Activated CD4-positive, alpha-beta T cell treated with anti-CD3 and anti-CD28 coated beads, Interleukin-2, amount 10 ng/mL, durations not matched to agents 24 days and 14 days (primary cell): ENCODE results near the gene PSD2. TPM values are rescaled to one million over a fixed set of nuclear protein-coding genes. Genes with fewer than 3 reads are reported as not detected.
"Not testable (repeated sequence)": the region's sequence is repeated elsewhere in the genome, so short reads cannot be mapped to it uniquely, and the experiment has no call there.

Experiments used
- DNase-seq: peaks from one replicate; pipeline ENCODE4 v3.0.0; 2022
- H3K27ac Mint-ChIP-seq: one replicate; pipeline ENCODE4 v1.8.0; 2022; ENCODE audit warnings: mild to moderate bottlenecking, mixed read lengths
- H3K27me3 Mint-ChIP-seq: one replicate; pipeline ENCODE4 v1.8.0; 2022; ENCODE audit warnings: mixed read lengths
- H3K36me3 Mint-ChIP-seq: one replicate; pipeline ENCODE4 v1.8.0; 2022; ENCODE audit warnings: low read depth, mild to moderate bottlenecking, mixed read lengths
- H3K4me1 Mint-ChIP-seq: one replicate; pipeline ENCODE4 v1.8.0; 2021; ENCODE audit warnings: mixed read lengths
- H3K4me3 Mint-ChIP-seq: one replicate; pipeline ENCODE4 v1.8.0; 2022; ENCODE audit warnings: mild to moderate bottlenecking, moderate library complexity, mixed read lengths
- H3K9me3 Mint-ChIP-seq: one replicate; pipeline ENCODE4 v1.8.0; 2021; ENCODE audit warnings: mixed read lengths
- intact Hi-C: fragments of 100-400 bp; cut with micrococcal nuclease; formaldehyde crosslinking; loops from one replicate; pipeline ENCODE4 v1.15.1; 2023
- total RNA-seq: library from RNA; stranded (reverse); gene quantifications from 2 replicates; pipeline ENCODE4 v1.2.3, GENCODE V29; 2022

PSD2 gene
- total RNA-seq, 1 donor from 2014 or later, result not detected

DNA sequence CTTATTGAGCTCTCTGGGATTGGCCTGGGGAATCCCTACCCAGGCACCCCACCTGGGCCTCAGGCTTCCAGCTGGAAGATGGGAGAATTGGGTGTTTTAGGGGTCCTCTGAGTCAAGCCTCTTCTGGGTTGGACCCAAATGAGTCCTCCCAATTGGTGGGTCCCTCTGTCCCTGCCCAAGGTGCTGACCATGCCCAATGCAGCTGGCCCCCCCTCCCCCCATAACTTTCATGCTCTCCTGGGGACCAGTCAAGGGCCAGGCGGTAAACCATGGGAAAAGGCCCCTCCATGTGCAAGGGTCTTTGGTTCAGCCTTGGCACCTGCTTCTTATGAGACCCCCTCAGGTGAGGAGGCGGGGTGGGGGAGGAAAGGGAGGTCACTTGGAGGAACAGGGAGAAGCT is 3.4 kb upstream of the PSD2 start:
- H3K4me3 Mint-ChIP-seq, result no peak overlapping the region
- H3K9me3 Mint-ChIP-seq, result no peaks in the 10 kb centered on the region
- H3K27me3 Mint-ChIP-seq, result peaks cover 53% of the 10 kb centered on the region
- intact Hi-C loops, result no loop called here
- H3K36me3 Mint-ChIP-seq, result no peaks in the 10 kb centered on the region
- H3K27ac Mint-ChIP-seq, result no peak overlapping the region
- DNase-seq, result no peak
- peaks cover 4% of the 10 kb centered on the region for H3K4me1 Mint-ChIP-seq

DNA sequence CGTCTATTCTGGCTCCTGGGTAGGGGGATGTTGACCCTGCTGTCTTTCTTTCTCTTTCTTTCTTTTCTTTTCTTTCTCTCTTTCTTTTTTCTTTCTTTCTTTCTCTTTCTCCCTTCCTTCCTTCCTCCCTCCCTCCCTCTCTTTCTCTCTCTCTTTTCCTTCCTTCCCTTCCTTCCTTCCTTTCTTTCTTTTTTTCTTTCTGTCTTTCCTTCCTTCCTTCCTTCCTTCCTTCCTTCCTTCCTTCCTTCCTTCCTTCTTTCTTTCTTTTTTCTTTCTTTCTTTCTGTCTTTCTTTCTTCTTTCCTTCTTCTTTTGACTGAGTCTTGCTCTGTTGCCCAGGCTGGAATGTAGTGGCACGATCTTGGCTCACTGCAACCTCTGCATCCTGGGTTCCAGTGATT is 3.0 kb upstream of the PSD2 start:
- H3K36me3 Mint-ChIP-seq, DNase-seq, H3K27ac Mint-ChIP-seq, H3K9me3 Mint-ChIP-seq, H3K4me3 Mint-ChIP-seq, H3K4me1 Mint-ChIP-seq, intact Hi-C loops: not testable (repeated sequence)
- H3K27me3 Mint-ChIP-seq, result peaks cover 57% of the 10 kb centered on the region

DNA sequence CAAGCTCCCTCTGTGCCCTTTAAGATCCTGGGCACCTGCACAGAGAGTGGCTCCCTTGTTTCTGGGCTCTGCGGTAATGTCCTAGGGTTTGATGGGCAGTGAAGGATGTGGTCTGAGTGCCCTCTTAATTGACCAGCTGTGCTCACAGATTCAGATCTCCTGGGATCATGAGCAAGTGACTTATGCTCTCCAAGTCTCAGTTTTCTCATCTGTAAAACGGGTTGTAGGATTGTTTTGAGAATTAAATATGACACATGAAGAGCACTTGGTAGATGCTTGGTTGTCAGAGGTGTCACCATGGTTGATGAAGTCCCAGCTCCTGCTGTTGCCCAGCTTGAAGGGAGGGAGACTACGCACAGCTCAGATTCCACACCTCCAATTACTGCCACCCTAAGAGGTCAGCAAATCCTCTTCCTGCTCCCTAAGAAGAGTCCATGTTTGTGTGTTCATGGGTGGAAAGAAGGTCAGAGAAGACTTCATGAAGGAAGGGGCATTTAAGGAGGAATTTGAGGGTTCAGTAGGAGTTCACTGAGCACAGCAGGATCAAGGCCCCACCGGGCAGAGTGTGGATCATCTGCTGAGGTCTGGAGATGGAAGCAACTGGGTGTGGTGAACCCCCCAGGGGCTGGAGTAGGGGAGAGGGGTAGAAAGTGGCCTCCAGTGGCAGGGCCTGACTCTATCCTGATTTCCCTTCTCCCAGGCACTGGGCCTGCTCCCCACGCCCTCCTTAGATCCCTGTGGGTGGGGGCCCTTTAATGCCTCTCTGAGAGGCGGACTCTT is 1.4 kb upstream of the PSD2 start:
- no peaks in the 10 kb centered on the region for H3K36me3 Mint-ChIP-seq
- H3K4me1 Mint-ChIP-seq, result no peaks in the 10 kb centered on the region
- H3K9me3 Mint-ChIP-seq, result no peaks in the 10 kb centered on the region
- peaks cover 68% of the 10 kb centered on the region for H3K27me3 Mint-ChIP-seq
- no peak for DNase-seq
- intact Hi-C loops, result no loop called here
- H3K4me3 Mint-ChIP-seq, result peak overlapping the region; percentile 2
- no peak overlapping the region for H3K27ac Mint-ChIP-seq

DNA sequence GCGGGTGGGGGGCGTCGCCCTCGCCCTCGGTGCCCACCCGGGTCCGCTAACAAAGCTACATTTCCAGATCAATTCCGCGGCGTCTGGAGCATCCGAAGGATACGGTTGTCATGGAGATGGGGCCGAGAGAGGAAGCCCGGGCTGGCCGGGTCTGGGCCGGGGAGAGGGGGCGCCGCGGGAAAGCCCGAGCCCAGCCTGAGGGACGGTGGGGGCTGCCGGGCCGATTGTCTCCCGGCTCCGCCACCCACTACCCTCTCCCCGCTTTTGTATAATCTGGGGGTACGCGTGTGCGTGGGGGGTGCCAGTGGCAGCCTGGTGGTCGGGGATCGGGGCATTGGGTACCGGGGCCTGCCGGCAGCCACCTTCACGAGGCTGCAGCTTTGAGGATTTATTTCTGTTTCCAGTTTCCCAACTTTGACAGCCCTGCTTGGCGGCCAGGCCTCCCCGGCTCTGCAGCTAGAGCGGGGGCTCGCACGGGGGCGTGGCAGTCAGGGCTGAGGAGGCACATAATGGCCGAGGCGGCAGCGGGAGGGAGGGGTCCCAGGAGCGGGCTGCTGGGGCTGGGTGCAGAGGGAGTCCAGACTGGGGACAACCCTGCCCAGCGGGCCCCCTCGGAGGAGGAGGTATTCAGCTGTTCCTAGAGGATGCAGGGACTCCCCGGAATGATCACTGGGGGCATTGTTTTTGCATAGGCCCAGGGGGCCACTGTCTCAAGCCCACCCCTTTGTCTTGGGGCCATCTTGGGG is 626 bp downstream of the PSD2 start:
- peaks cover 68% of the 10 kb centered on the region for H3K27me3 Mint-ChIP-seq
- H3K4me3 Mint-ChIP-seq, result no peak overlapping the region
- no peaks in the 10 kb centered on the region for H3K4me1 Mint-ChIP-seq
- intact Hi-C loops, result no loop called here
- H3K9me3 Mint-ChIP-seq, result no peaks in the 10 kb centered on the region
- no peak overlapping the region for H3K27ac Mint-ChIP-seq
- no peak for DNase-seq
- H3K36me3 Mint-ChIP-seq, result no peaks in the 10 kb centered on the region

DNA sequence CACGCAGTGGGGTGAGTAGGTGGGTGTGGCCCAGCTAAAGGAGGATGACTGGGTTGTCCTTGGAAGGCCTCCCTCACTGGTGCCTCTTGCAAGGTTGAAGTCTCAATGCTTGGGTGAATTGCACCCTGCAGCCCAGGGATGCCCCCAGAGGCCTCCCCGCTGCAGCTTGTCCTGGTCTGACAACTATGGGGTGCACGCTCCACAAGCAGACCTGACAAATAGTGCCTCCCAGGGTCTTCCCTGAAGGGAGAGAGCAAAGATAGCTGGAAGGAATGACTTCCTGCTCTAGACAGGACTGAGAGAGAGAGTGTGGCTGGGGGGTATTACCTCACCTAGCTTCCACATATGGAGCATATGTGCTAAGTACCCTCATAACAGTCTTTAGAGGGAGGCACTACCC is 1.7 kb downstream of the PSD2 start:
- Mint-ChIP-seq H3K4me3 (no peak overlapping the region), H3K4me1 (no peaks in the 10 kb centered on the region), H3K27ac (no peak overlapping the region), H3K27me3 (peaks cover 71% of the 10 kb centered on the region), H3K9me3 (no peaks in the 10 kb centered on the region), H3K36me3 (no peaks in the 10 kb centered on the region)
- DNase-seq, result no peak
- intact Hi-C loops, result no loop called here

DNA sequence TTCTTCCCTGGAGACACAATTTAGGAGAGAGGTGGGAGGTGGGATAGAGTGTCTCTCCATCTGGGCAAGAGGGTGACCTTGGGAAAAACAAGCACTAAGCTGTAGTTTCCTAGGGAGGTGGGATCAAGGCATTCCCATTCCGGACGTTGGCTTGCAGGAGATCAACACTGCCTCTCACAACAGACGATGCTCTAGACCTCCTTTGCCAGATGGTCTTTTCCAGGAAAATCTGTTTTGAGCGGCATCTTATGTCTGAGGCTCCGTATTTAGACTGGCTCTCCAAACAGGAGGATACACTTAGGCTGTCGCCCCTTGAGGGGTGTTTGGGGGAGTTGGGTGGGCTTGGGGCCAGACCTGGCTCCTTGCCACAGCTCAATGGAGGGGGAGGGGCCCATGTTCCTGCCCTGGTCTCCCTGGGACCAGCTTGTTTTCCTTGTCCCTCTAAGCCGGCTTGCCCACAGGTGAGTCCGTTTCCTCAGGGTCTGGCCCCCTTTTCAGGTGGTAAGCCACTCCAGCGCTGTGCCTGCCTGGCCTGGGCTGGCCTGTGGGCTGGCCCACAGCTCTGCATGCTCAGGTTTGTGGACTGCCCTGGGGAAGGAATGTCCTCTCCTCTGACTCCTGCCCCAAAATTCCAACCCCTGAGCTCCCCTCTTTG is 2.4 kb downstream of the PSD2 start:
- DNase-seq, result no peak
- Mint-ChIP-seq H3K4me1 (no peaks in the 10 kb centered on the region), H3K9me3 (no peaks in the 10 kb centered on the region), H3K27me3 (peaks cover 68% of the 10 kb centered on the region), H3K36me3 (no peaks in the 10 kb centered on the region), H3K27ac (no peak overlapping the region), H3K4me3 (no peak overlapping the region)
- intact Hi-C loops, result no loop called here

DNA sequence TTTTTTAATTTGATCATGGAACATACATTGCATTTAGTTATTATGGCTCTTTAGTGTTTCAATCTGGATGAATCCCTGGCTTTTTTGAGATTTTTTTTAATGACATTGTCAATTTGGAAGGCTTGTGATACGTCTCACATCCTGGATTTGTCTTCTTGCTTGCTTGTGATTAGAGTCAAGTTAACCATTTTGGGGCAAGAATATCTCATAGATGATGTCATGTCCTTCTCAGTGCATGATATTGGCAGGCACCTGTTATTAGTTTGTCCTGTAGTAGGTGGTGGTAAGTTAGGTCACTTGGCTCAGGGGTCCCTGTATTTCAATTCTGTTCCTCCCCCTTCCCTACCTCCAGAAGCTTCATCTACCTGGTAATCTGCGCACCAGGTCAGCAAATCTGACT is 3.3 kb downstream of the PSD2 start:
- no peaks in the 10 kb centered on the region for H3K4me1 Mint-ChIP-seq
- no peaks in the 10 kb centered on the region for H3K9me3 Mint-ChIP-seq
- intact Hi-C loops, result no loop called here
- no peak overlapping the region for H3K4me3 Mint-ChIP-seq
- no peak for DNase-seq
- H3K36me3 Mint-ChIP-seq, result no peaks in the 10 kb centered on the region
- H3K27ac Mint-ChIP-seq, result no peak overlapping the region
- H3K27me3 Mint-ChIP-seq, result peaks cover 63% of the 10 kb centered on the region

DNA sequence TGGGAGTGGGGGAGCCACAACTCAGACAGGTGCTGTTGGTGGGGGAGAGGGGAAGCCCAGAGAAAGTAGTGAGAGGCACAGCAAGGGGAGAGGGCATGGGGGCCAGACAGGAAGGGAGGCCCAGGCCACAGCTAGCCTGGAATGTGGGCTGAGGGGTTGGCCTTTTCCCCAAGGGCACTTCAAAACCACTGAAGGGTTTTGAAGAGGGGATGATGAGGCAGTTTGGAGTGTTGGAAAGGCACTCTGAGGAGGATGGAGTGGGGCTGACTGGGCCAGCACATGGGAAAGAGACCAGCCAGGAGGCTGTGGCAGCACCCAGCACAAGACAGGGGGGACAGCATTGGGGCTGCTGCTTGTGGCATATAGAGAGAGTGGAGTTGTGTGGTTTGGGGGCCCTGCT is 3.8 kb downstream of the PSD2 start:
- DNase-seq, result no peak
- Mint-ChIP-seq H3K27ac (no peak overlapping the region), H3K4me1 (no peaks in the 10 kb centered on the region), H3K9me3 (no peaks in the 10 kb centered on the region), H3K36me3 (no peaks in the 10 kb centered on the region), H3K4me3 (no peak overlapping the region), H3K27me3 (peaks cover 59% of the 10 kb centered on the region)
- intact Hi-C loops, result no loop called here

DNA sequence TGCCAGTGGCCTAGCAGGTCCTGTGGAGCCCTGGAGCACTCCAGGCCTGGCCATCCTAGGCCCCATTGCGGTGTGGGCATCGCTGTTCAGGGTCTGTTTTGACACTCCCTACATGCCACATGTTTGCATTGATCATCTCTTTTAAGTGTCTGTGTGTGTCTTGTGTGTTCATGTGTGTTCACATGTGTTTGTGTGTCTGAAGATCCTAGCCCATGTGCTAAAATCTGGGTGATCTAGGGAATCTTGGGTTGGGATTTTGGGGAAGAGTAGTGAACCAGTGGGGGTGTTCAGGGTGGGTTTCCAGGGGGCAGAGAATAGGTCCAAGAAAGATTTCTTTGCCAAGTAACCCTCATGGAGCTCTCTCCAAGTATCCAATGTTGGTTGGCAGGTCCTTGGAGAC is 8.4 kb downstream of the PSD2 start:
- no peak for DNase-seq
- no peak overlapping the region for H3K27ac Mint-ChIP-seq
- intact Hi-C loops, result no loop called here
- H3K36me3 Mint-ChIP-seq, result no peaks in the 10 kb centered on the region
- no peak overlapping the region for H3K4me3 Mint-ChIP-seq
- H3K9me3 Mint-ChIP-seq, result no peaks in the 10 kb centered on the region
- H3K4me1 Mint-ChIP-seq, result no peaks in the 10 kb centered on the region
- H3K27me3 Mint-ChIP-seq, result peaks cover 25% of the 10 kb centered on the region

DNA sequence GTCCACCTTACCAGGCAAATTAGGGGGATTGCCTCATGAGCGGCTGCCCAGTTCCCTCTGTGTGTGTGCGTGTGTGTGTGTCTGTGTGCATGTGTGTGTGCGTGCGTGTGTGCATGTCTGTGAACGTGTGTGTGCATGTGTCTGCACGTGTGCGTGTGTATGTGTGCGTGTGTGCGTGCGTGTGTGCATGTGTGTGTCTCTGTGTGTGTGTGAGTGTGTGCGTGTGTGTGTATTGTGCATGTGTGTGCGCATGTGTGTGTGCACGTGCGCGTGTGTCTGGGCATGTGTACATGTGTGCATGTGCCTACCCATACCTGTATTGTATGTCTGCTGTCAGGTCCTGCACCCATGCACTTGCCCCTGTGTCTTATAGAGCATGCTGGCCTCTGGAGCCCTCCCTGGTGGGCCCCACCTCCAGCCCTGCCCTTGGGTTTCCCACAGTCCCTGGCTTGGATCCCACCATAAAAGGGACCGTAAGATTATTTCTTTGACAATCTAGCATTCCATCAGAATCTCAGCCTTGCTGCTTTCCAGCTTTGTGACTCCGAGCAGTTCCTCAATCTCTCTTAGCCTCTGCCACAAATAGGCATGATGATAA is 9.3 kb downstream of the PSD2 start:
- intact Hi-C loops, result no loop called here
- no peak for DNase-seq
- Mint-ChIP-seq H3K9me3 (no peaks in the 10 kb centered on the region), H3K27me3 (peaks cover 16% of the 10 kb centered on the region), H3K4me1 (no peaks in the 10 kb centered on the region), H3K27ac (no peak overlapping the region), H3K4me3 (no peak overlapping the region), H3K36me3 (no peaks in the 10 kb centered on the region)

DNA sequence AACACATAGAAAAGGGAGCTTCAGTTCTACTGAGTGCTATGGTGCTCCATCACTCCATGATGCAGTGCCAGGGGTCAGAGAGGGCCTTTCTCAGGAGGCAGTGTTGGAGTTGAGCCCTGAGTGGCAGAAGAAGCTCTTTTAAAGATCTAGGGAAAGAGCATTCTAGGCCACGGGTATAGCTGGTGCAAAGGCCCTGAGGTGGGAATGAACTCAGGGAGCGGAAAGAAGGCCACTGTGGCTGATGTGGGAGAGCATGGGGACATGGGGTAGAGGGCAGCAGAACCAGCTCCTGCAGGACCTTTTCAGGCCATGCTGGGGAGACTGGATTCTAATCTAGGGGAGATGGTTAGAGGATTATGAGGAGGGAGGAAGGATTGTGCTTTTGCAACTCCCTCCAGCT is 9.9 kb downstream of the PSD2 start:
- Mint-ChIP-seq H3K4me3 (no peak overlapping the region), H3K27ac (no peak overlapping the region), H3K4me1 (no peaks in the 10 kb centered on the region), H3K36me3 (no peaks in the 10 kb centered on the region), H3K9me3 (no peaks in the 10 kb centered on the region), H3K27me3 (peaks cover 13% of the 10 kb centered on the region)
- intact Hi-C loops, result no loop called here
- DNase-seq, result no peak

DNA sequence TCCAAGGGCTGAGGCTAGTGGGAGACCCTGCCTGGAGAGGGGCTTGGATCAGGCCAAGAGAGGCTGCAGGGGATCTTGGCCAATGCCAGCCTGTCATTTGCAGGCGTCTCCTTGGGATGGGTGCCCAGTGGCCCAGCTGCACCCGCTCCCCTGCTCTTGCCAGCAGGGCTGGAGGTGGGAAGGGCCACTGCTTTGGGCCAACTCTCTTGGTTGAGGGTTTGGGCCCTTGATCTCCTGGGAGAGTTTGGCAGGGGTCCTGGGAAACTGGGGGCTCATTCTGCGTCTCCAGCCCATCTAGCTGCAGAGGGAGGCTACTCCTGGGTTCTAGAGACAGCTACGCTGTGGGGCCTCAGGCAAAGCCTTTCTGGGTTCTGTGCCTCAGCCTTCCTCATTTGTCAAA is 10.5 kb downstream of the PSD2 start:
- Mint-ChIP-seq H3K27ac (no peak overlapping the region), H3K27me3 (peaks cover 12% of the 10 kb centered on the region), H3K9me3 (no peaks in the 10 kb centered on the region), H3K4me3 (no peak overlapping the region), H3K4me1 (no peaks in the 10 kb centered on the region), H3K36me3 (no peaks in the 10 kb centered on the region)
- no peak for DNase-seq
- intact Hi-C loops, result no loop called here

DNA sequence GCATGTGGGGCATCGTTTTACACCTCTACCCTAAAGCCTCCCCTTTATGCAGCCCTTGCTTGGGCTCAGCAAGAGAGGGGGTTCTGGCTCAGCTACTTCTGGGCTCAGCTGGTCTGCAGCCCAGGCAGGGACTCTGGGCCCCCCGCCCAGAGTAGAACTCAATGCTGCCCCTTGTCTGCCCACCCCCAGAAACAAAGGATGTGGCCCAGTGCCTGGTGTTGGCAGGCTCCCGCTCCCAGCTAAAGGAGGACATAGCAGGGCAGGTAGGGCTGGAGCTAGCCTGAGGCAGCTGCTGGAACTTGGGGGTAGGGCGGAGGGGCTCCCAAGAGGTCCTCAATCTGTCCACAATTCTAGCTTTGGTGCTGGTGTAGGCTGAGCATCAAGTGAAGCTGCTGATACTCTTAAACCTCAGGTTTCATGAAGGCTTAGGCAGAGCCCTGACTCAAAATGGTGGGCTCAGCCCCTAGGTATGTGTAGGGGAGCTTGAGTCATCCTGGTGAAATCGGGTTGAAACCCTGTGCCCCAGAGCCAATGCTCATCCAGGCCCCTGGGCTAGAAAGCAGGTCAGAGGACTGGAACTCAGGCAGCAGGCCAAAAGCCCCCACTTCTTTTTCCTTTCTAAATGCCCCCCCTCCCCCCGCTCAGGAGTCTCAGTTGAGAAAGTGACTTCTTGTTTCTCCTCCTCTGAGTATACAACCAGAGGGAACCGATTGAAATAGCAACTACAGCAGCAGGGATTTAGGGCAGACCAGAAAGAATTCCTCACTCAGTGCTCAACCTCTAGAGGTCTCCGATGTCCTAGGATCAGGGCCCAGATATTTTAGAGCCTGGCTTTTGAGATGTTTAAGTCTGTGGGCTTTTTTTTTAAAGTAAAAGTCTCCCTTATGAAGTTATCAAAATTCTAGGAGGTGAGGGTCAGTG is 11.4 kb downstream of the PSD2 start:
- Mint-ChIP-seq H3K27ac (no peak overlapping the region), H3K27me3 (peaks cover 3% of the 10 kb centered on the region), H3K4me3 (no peak overlapping the region), H3K36me3 (no peaks in the 10 kb centered on the region), H3K4me1 (no peaks in the 10 kb centered on the region), H3K9me3 (no peaks in the 10 kb centered on the region)
- intact Hi-C loops, result no loop called here
- DNase-seq, result no peak
